OCI-LY7 (cell line): Measurements from ENCODE around the gene PSMD4. TPM values are rescaled to one million over a fixed set of nuclear protein-coding genes. Genes with fewer than 3 reads are reported as not detected.

Experiments used
- BruUV-seq: library from RNA; stranded (reverse); fragments of 400-500 nt; replicated peaks from 2 replicates; lab custom pipeline; 2021; lab: Mats Ljungman, UMichigan
- CTCF ChIA-PET: fragments of 300-600 bp; sonication (Branson Sonifier 250); formaldehyde crosslinking; loops from one replicate; lab custom pipeline; 2022; ENCODE audit warnings: antibody characterized with exemption; ENCODE audit not compliant: unreplicated experiment; lab: Charles Lee
- POLR2A ChIA-PET: fragments of 300-600 bp; sonication (Branson Sonifier 250); formaldehyde crosslinking; loops from one replicate; lab custom pipeline; 2022; ENCODE audit warnings: antibody characterized with exemption; lab: Charles Lee
- DNase-seq: peaks from one replicate; pipeline ENCODE4 v3.0.0-alpha.2; 2015; ENCODE audit warnings: low spot score
- H2AFZ ChIP-seq: fragments of 200-600 bp; sonication (generic), shearing (Covaris generic); 2 replicates; pipeline ENCODE4 v1.6.1; 2014; ENCODE audit warnings: mild to moderate bottlenecking, antibody characterized with exemption, low read length, moderate library complexity
- H3K27ac ChIP-seq: fragments of 200-600 bp; sonication (generic); 2 replicates; pipeline ENCODE4 v1.5.1; 2014; ENCODE audit warnings: mixed run types, low read depth, mild to moderate bottlenecking, moderate library complexity, low read length, inconsistent platforms; ENCODE audit not compliant: poor library complexity, severe bottlenecking
- H3K36me3 ChIP-seq: fragments of 200-600 bp; sonication (generic); 2 replicates; pipeline ENCODE4 v1.6.1; 2014; ENCODE audit warnings: mild to moderate bottlenecking, antibody characterized with exemption, low read length, moderate library complexity, mixed read lengths; ENCODE audit not compliant: insufficient read depth
- H3K4me1 ChIP-seq: fragments of 200-600 bp; sonication (generic); 2 replicates; pipeline ENCODE4 v1.5.1; 2014; ENCODE audit warnings: mild to moderate bottlenecking, low read length; ENCODE audit not compliant: insufficient read depth, poor library complexity, severe bottlenecking
- H3K4me2 ChIP-seq: fragments of 200-600 bp; sonication (generic); 2 replicates; pipeline ENCODE4 v1.6.1; 2014; ENCODE audit warnings: mild to moderate bottlenecking, low read length
- H3K4me3 ChIP-seq: fragments of 200-600 bp; sonication (generic); 2 replicates; pipeline ENCODE4 v1.5.1; 2014; ENCODE audit warnings: mild to moderate bottlenecking, low read depth, low read length; ENCODE audit not compliant: poor library complexity, severe bottlenecking
- H3K79me2 ChIP-seq: fragments of 200-600 bp; sonication (generic); 2 replicates; pipeline ENCODE4 v1.6.1; 2016; ENCODE audit warnings: low read depth, mild to moderate bottlenecking, low read length, moderate library complexity, mixed read lengths; ENCODE audit not compliant: insufficient read depth
- H3K9me2 ChIP-seq: fragments of 200-600 bp; sonication (generic); 2 replicates; pipeline ENCODE4 v1.6.1; 2016; ENCODE audit warnings: mild to moderate bottlenecking, low read length, mixed read lengths; ENCODE audit not compliant: insufficient read depth
- H3K9me3 ChIP-seq: fragments of 200-600 bp; sonication (generic); 2 replicates; pipeline ENCODE4 v1.6.1; 2014; ENCODE audit warnings: mild to moderate bottlenecking, mixed run types, low read length, mixed read lengths
- H4K20me1 ChIP-seq: fragments of 200-600 bp; sonication (generic); 2 replicates; pipeline ENCODE4 v1.6.1; 2014; ENCODE audit warnings: mild to moderate bottlenecking, antibody characterized with exemption, low read length, moderate library complexity, mixed read lengths; ENCODE audit not compliant: insufficient read depth
- CTCF ChIP-seq: fragments of 200-600 bp; sonication (generic); conservative IDR thresholded peaks from 2 replicates; pipeline ENCODE4 v1.5.1; 2014; ENCODE audit warnings: mild to moderate bottlenecking, antibody characterized with exemption, low read length, moderate library complexity, mixed read lengths
- EZH2phosphoT487 ChIP-seq: fragments of 200-600 bp; sonication (generic); IDR thresholded peaks from 2 replicates; pipeline ENCODE4 v1.6.1; 2018; ENCODE audit warnings: low read depth, borderline replicate concordance, mild to moderate bottlenecking, mixed run types, antibody characterized with exemption, low read length, moderate library complexity, mixed read lengths
- intact Hi-C: fragments of 100-400 bp; cut with micrococcal nuclease; formaldehyde crosslinking; loops from one replicate; pipeline ENCODE4 v1.10.0; 2022; ENCODE audit not compliant: unreplicated experiment
- total RNA-seq, 2 experiments: library from RNA; depleted of rRNA in 1 of 2; stranded (reverse); fragments of >200 nt in 1 of 2; shearing (Covaris generic) in 1 of 2; gene quantifications; 2 replicates each; pipeline ENCODE4 v1.2.3, GENCODE V29; 2014 to 2022

PSMD4 gene
- total RNA-seq, 2 experiments from 2014 or later: 118 to 150 TPM

GRCh38 chr1:151287767-151288500 is 33.4 kb downstream of the PSMD4 start:
- ChIA-PET POLR2A (interaction anchor here (0.6 kb wide), 1 partner anchor 31 kb away, joined by 3 read pairs; no protein-coding TSS in a partner anchor), CTCF (no interaction called here)
- Histone ChIP-seq H3K9me2 (no peaks in the 10 kb centered on the region), H3K4me2 (no peak overlapping the region), H3K36me3 (peaks cover 70% of the 10 kb centered on the region), H2AFZ (no peak overlapping the region), H3K79me2 (peaks cover 14% of the 10 kb centered on the region; the same call in 1 of the 2 replicates), H4K20me1 (peaks cover 9% of the 10 kb centered on the region), H3K9me3 (no peaks in the 10 kb centered on the region), H3K27ac (no peak overlapping the region), H3K4me1 (peaks cover 15% of the 10 kb centered on the region), H3K4me3 (no peak overlapping the region)
- intact Hi-C loops: no loop called here
- TF ChIP-seq EZH2phosphoT487 (no peak), CTCF (no peak)
- no peak for DNase-seq
- no TSS peak for BruUV-seq

- no peaks in the 10 kb centered on the region for H3K9me2 ChIP-seq
- H3K27ac ChIP-seq: no peak overlapping the region
- H4K20me1 ChIP-seq: peaks cover 8% of the 10 kb centered on the region
- DNase-seq: no peak
- H2AFZ ChIP-seq: no peak overlapping the region
- POLR2A ChIA-PET: no interaction called here
- peaks cover 11% of the 10 kb centered on the region for H3K4me1 ChIP-seq
- H3K9me3 ChIP-seq: no peaks in the 10 kb centered on the region
- no peak overlapping the region for H3K4me3 ChIP-seq
- peaks cover 8% of the 10 kb centered on the region; the same call in 1 of the 2 replicates for H3K79me2 ChIP-seq
- CTCF ChIA-PET: no interaction called here
- BruUV-seq: no TSS peak
- H3K4me2 ChIP-seq: no peak overlapping the region
- intact Hi-C loops: no loop called here
- no peak for TF ChIP-seq EZH2phosphoT487
- no peak for TF ChIP-seq CTCF
- H3K36me3 ChIP-seq: peaks cover 76% of the 10 kb centered on the region
Observed at GRCh38 chr1:151288502-151288901, 34.0 kb downstream of the PSMD4 start.
